ENCODE results near the gene CCDC18. TPM values are rescaled to one million over a fixed set of nuclear protein-coding genes. Genes with fewer than 3 reads are reported as not detected.
"Not testable (repeated sequence)": the region's sequence is repeated elsewhere in the genome, so short reads cannot be mapped to it uniquely, and the experiment has no call there.

CCDC18 gene
- total RNA-seq, 3 donors from 2014 or later (not counting 1 experiment from before 2014, with no cell fraction given), result 11.7 to 17.2 (median 14.4) TPM

DNA sequence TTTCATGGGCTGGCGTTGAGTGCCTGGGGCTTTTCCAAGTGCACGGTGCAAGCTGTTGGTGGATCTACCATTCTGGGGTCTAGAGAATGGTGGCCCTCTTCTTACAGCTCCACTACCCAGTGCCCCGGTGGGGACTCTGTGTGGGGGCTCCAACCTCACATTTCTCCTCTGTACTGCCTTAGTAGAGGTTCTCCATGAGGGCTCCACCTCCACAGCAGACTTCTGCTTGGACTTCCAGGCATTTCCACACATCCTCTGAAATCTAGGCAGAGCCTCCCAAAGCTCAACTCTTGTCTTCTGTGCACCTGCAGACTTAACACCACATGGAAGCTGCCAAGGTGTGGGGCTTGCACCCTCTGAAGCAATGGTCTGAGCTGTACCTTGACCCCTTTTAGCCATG lies 82.1 kb downstream of the CCDC18 start:
- Mint-ChIP-seq H3K4me1 (no peaks in the 10 kb centered on the region), H3K27me3 (ENCODE audit: low read depth in 2 of 2) (no peaks in the 10 kb centered on the region), H3K36me3 (peaks cover 38% of the 10 kb centered on the region), H3K27ac (no peak overlapping the region), H3K4me3 (no peak overlapping the region), H3K9me3 (peaks cover 0 to 16% of the 10 kb centered on the region in 2 donors)
- Histone ChIP-seq H3K27ac (ENCODE audit: low read length) (no peak overlapping the region), H3K9me3 (ENCODE audit: control insufficient read depth, insufficient read depth, low read length) (peaks cover 7% of the 10 kb centered on the region), H3K27me3 (ENCODE audit: control insufficient read depth, insufficient read depth, low read length) (no peaks in the 10 kb centered on the region), H3K4me3 (ENCODE audit: low read length) (no peak overlapping the region), H3K4me1 (ENCODE audit: control insufficient read depth, insufficient read depth, low read length) (no peaks in the 10 kb centered on the region), H3K36me3 (ENCODE audit: control insufficient read depth, insufficient read depth, low read length) (peaks cover 9% of the 10 kb centered on the region)
- DNase-seq (no peak), ATAC-seq (no peak)
- WGBS (ENCODE audit: insufficient coverage), result 97% methylated on average over 3 of the region's 3 CpGs
- TF ChIP-seq, protein P1, sequence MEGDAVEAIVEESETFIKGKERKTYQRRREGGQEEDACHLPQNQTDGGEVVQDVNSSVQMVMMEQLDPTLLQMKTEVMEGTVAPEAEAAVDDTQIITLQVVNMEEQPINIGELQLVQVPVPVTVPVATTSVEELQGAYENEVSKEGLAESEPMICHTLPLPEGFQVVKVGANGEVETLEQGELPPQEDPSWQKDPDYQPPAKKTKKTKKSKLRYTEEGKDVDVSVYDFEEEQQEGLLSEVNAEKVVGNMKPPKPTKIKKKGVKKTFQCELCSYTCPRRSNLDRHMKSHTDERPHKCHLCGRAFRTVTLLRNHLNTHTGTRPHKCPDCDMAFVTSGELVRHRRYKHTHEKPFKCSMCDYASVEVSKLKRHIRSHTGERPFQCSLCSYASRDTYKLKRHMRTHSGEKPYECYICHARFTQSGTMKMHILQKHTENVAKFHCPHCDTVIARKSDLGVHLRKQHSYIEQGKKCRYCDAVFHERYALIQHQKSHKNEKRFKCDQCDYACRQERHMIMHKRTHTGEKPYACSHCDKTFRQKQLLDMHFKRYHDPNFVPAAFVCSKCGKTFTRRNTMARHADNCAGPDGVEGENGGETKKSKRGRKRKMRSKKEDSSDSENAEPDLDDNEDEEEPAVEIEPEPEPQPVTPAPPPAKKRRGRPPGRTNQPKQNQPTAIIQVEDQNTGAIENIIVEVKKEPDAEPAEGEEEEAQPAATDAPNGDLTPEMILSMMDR (IDR thresholded peaks at IDR 0.05), result no peak
- intact Hi-C loops (cut with micrococcal nuclease), result no loop called here

DNA sequence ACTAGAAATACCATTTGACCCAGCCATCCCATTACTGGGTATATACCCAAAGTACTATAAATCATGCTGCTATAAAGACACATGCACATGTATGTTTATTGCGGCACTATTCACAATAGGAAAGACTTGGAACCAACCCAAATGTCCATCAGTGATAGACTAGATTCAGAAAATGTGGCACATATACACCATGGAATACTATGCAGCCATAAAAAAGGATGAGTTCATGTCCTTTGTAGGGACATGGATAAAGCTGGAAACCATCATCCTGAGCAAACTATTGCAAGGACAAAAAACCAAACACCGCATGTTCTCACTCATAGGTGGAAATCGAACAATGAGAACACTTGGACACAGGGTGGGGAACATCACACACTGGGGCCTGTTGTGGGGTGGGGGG lies 88.4 kb downstream of the CCDC18 start:
- H3K27ac ChIP-seq (ENCODE audit: low read length); H3K27me3 Mint-ChIP-seq (ENCODE audit: low read depth in 2 of 2); H3K9me3 Mint-ChIP-seq; H3K36me3 ChIP-seq (ENCODE audit: control insufficient read depth, insufficient read depth, low read length); H3K4me1 ChIP-seq (ENCODE audit: control insufficient read depth, insufficient read depth, low read length); H3K4me3 ChIP-seq (ENCODE audit: low read length); H3K9me3 ChIP-seq (ENCODE audit: control insufficient read depth, insufficient read depth, low read length); DNase-seq; H3K27me3 ChIP-seq (ENCODE audit: control insufficient read depth, insufficient read depth, low read length); intact Hi-C loops (cut with micrococcal nuclease); H3K27ac Mint-ChIP-seq; H3K4me1 Mint-ChIP-seq; ATAC-seq; H3K4me3 Mint-ChIP-seq: not testable (repeated sequence)
- H3K36me3 Mint-ChIP-seq, result peaks cover 14% of the 10 kb centered on the region
- WGBS (ENCODE audit: insufficient coverage), result no CpG with 5 or more reads among the region's 3 CpGs

DNA sequence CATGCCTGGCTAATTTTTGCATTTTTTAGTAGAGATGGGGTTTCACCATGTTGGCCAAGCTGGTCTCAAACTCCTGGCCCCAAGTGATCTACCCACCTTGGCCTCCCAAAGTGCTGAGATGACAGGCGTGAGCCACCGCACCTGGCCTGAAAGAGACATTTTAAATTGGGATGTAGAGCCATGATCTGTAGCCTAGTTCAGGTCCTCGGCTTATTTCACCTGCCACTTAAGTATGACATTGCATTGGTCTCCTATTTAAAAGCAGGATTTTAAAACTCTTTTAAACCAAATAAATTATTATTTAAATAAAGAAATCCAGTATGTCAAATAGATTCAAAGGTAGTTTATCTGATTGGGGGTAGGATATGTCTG lies 94.7 kb downstream of the CCDC18 start:
- H3K4me3 ChIP-seq (ENCODE audit: low read length); H3K36me3 Mint-ChIP-seq; ATAC-seq; H3K27ac ChIP-seq (ENCODE audit: low read length); DNase-seq; H3K4me1 ChIP-seq (ENCODE audit: control insufficient read depth, insufficient read depth, low read length); H3K9me3 Mint-ChIP-seq; intact Hi-C loops (cut with micrococcal nuclease); H3K36me3 ChIP-seq (ENCODE audit: control insufficient read depth, insufficient read depth, low read length); H3K27me3 ChIP-seq (ENCODE audit: control insufficient read depth, insufficient read depth, low read length); H3K4me3 Mint-ChIP-seq; H3K9me3 ChIP-seq (ENCODE audit: control insufficient read depth, insufficient read depth, low read length); H3K4me1 Mint-ChIP-seq; H3K27me3 Mint-ChIP-seq (ENCODE audit: low read depth in 2 of 2); H3K27ac Mint-ChIP-seq: not testable (repeated sequence)
- 96% methylated on average over 3 of the region's 3 CpGs for WGBS (ENCODE audit: insufficient coverage)

DNA sequence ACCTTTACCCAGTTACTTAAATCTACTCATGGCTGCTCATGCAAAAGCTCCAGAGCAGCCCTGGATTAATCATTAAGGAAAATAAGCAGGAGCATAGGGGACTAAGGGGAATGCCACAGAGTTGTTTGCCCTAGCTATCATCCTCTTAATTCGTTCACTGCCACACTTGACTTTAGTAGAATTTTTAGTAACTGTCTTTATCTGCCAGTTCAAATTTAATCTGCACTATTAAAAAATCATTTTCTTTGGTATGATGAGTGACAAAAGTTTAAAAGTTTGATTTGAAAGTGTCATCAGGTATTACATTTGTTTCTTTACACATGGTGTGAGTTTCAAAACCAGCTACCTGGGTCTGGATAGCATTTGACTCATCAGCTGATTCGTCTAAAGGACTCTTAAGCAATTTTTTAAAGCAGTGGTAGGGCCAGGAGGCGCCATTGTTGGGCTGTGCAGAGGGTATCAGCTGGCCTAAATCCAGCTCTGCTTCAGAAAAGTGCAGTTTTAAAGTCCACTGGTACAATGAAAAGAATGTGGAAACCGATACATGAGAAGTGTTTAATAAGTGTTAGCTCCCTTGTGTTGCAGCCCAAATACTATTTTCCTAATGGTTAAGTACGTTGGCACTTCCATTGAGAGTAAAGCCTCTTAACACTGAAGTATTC lies 95.2 kb downstream of the CCDC18 start:
- Mint-ChIP-seq H3K4me1 (no peaks in the 10 kb centered on the region), H3K27ac (no peak overlapping the region), H3K9me3 (peaks cover 5% of the 10 kb centered on the region in 2 donors), H3K4me3 (no peak overlapping the region), H3K27me3 (ENCODE audit: low read depth in 2 of 2) (no peaks in the 10 kb centered on the region), H3K36me3 (peaks cover 10% of the 10 kb centered on the region)
- intact Hi-C loops (cut with micrococcal nuclease), result no loop called here
- no peaks in the 10 kb centered on the region for H3K27me3 ChIP-seq (ENCODE audit: control insufficient read depth, insufficient read depth, low read length)
- 95% methylated on average over 4 of the region's 5 CpGs for WGBS (ENCODE audit: insufficient coverage)
- TF ChIP-seq, protein P1 (IDR thresholded peaks at IDR 0.05), result no peak
- H3K27ac ChIP-seq (ENCODE audit: low read length), result no peak overlapping the region
- no peak overlapping the region for H3K4me3 ChIP-seq (ENCODE audit: low read length)
- no peaks in the 10 kb centered on the region for H3K4me1 ChIP-seq (ENCODE audit: control insufficient read depth, insufficient read depth, low read length)
- no peaks in the 10 kb centered on the region for H3K9me3 ChIP-seq (ENCODE audit: control insufficient read depth, insufficient read depth, low read length)
- DNase-seq (no peak), ATAC-seq (no peak)
- peaks cover 7% of the 10 kb centered on the region for H3K36me3 ChIP-seq (ENCODE audit: control insufficient read depth, insufficient read depth, low read length)

DNA sequence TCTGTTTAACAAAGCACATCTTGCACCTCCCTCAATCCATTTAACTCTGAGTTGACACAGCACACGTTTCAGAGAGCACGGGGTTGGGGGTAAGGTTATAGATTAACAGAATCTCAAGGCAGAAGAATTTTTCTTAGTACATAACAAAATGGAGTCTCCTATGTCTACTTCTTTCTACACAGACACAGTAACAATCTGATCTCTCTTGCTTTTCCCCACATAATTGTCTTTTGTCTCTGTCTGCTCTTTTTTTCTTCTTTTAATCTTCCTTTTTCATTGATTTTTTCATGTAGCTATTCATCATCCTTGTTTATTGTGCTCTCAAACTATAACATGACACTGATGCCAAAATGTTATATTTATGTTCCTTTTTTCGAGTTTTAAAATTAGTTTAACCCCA lies 97.0 kb downstream of the CCDC18 start:
- H3K9me3 ChIP-seq (ENCODE audit: control insufficient read depth, insufficient read depth, low read length); H3K4me3 ChIP-seq (ENCODE audit: low read length); ATAC-seq; H3K27me3 ChIP-seq (ENCODE audit: control insufficient read depth, insufficient read depth, low read length); H3K27me3 Mint-ChIP-seq (ENCODE audit: low read depth in 2 of 2); H3K4me3 Mint-ChIP-seq; H3K27ac ChIP-seq (ENCODE audit: low read length); H3K9me3 Mint-ChIP-seq; H3K36me3 ChIP-seq (ENCODE audit: control insufficient read depth, insufficient read depth, low read length); intact Hi-C loops (cut with micrococcal nuclease); H3K27ac Mint-ChIP-seq; DNase-seq; H3K4me1 ChIP-seq (ENCODE audit: control insufficient read depth, insufficient read depth, low read length); H3K4me1 Mint-ChIP-seq: not testable (repeated sequence)
- peaks cover 10% of the 10 kb centered on the region for H3K36me3 Mint-ChIP-seq
- WGBS (ENCODE audit: insufficient coverage), result no CpG with 5 or more reads among the region's 3 CpGs
